Spleen (tissue), 11 donors: ENCODE measurements around the gene SLX4. TPM values are rescaled to one million over a fixed set of nuclear protein-coding genes. Genes with fewer than 3 reads are reported as not detected.

ENCODE experiments used
- DNase-seq: peaks from one replicate; pipeline ENCODE4 v3.0.0-alpha.2; 2020
- H3K27ac ChIP-seq, 8 donors: fragments of 200-600 bp; sonication (generic) in 7 of 8; 1 replicate in 4 of 8; 2 replicates in 4 of 8; pipeline versions ENCODE4 v1.5.0 to v1.8.0; 2016 to 2021; ENCODE audit warnings: inconsistent platforms in 4 of 8, mild to moderate bottlenecking in 4 of 8, moderate library complexity in 1 of 8
- H3K27me3 ChIP-seq, 7 donors: fragments of 200-600 bp; sonication (generic) in 6 of 7; replicated peaks in 1 of 7; 1 replicate in 4 of 7; 2 replicates in 3 of 7; pipeline versions ENCODE4 v1.5.0 to v1.8.0; 2016 to 2021; ENCODE audit warnings: inconsistent platforms in 3 of 7, mild to moderate bottlenecking in 1 of 7
- H3K36me3 ChIP-seq, 6 donors: fragments of 200-600 bp; sonication (generic) in 5 of 6; 1 replicate in 4 of 6; 2 replicates in 2 of 6; pipeline versions ENCODE4 v1.5.0 to v1.8.0; 2016 to 2021; ENCODE audit warnings: inconsistent platforms in 2 of 6
- H3K4me1 ChIP-seq, 6 donors: fragments of 200-600 bp; sonication (generic) in 5 of 6; 1 replicate in 3 of 6; 2 replicates in 3 of 6; pipeline versions ENCODE4 v1.5.0 to v1.8.0; 2016 to 2021; ENCODE audit warnings: inconsistent platforms in 3 of 6
- H3K4me3 ChIP-seq, 8 donors: fragments of 200-600 bp; sonication (generic) in 7 of 8; 1 replicate in 4 of 8; 2 replicates in 4 of 8; pipeline versions ENCODE4 v1.5.0 to v1.8.0; 2016 to 2021; ENCODE audit warnings: inconsistent platforms in 4 of 8, mild to moderate bottlenecking in 4 of 8, moderate library complexity in 2 of 8
- H3K9me3 ChIP-seq, 8 donors: fragments of 200-600 bp; sonication (generic) in 7 of 8; 1 replicate in 4 of 8; 2 replicates in 4 of 8; pipeline versions ENCODE4 v1.5.0 to v1.8.0; 2016 to 2021; ENCODE audit warnings: inconsistent platforms in 4 of 8
- POLR2A ChIP-seq, 3 donors: fragments of 450-650 bp; IDR thresholded peaks; one replicate each; pipeline ENCODE4 v1.5.1; 2017; ENCODE audit warnings: antibody characterized with exemption in 3 of 3, mild to moderate bottlenecking in 1 of 3
- POLR2AphosphoS5 ChIP-seq, 3 donors: sonication (generic); formaldehyde crosslinking; IDR thresholded peaks; one replicate each; pipeline ENCODE4 v1.5.1; 2017; ENCODE audit warnings: antibody characterized with exemption in 3 of 3
- WGBS, 5 donors: extraction: QIAGEN DNeasy Blood & Tissue Kit in 3 of 5; methylation state at CpG; one replicate each; pipeline versions ENCODE4 v1.1.5 to v1.1.7; 2013 to 2018; 5-methylcytosine and 5-hydroxymethylcytosine counted together
- intact Hi-C: fragments of 100-400 bp; cut with DNase I; formaldehyde crosslinking; loops from one replicate; pipeline ENCODE4 v1.15.0; 2023; ENCODE audit warnings: low total_unique reads
- polyA plus RNA-seq, 3 donors: library from polyadenylated mRNA; stranded (reverse); fragments of 200-250 nt; gene quantifications; one replicate each; pipeline ENCODE4 v1.2.1, GENCODE V29; 2013
- total RNA-seq, 7 donors: library from RNA; depleted of rRNA in 3 of 7; stranded (reverse); fragments of >200 nt in 3 of 7; fragmentation: NEBNext Ultra II Directional in 4 of 7; extraction: Animal tissue kit (Norgen Biotek cat#: 25700) in 4 of 7; gene quantifications; one replicate each; pipeline versions ENCODE4 v1.1.0 to v1.2.1, GENCODE V29; 2016 to 2021
- TF ChIP-seq, protein P1 (sequence below), 11 experiments: fragments of 200-600 bp in 7 of 11; fragments of 450-650 bp in 4 of 11; sonication (generic) in 4 of 11; IDR thresholded peaks in 8 of 11; conservative IDR thresholded peaks in 3 of 11; 1 replicate in 7 of 11; 2 replicates in 4 of 11; pipeline versions ENCODE4 v1.4.0 to v1.8.0; 2016 to 2021; ENCODE audit warnings: antibody characterized with exemption in 11 of 11, inconsistent platforms in 4 of 11, mild to moderate bottlenecking in 1 of 11
- donor health status: healthy with polysubstance abuse.
- donor health status: DM: no; HTN: no; CAD: no; lungs with moderate emphysema.
- donor health status: DM: no; HTN: no; CAD: no.
- donor health status: Bipolar disorder and iron deficiency.
- donor health status: healthy.
- donor health status: DM: no; HTN: no; CAD: no.
- donor health status: DM: yes; HTN: yes; CAD: no.

The SLX4 gene
- total and polyA plus RNA-seq, 10 donors = 1.8 to 8.8 (median 7.0) TPM

DNA sequence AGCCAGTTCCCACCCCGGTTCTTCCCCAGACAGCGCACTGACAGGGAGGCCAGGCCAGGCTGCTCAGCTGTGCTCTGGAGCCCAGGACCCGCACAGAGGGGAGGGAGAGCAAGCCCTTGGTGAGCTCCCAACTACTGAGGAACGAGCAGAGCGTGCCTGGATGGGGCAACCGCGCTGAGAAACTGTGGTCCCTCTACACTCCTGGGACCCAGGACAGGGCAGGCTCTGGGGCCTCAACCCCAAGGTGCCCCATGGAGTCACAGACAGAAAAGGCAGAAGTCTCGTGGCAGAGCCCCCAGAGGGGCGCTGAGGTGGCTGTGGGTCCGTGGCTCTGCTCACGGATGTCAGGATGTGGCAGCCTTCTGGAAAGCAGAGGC is 16.3 kb downstream of the SLX4 start:
- Histone ChIP-seq H3K27ac (no peak overlapping the region), H3K27me3 (no peaks in the 10 kb centered on the region), H3K36me3 (peaks cover 0 to 98% (median 21%) of the 10 kb centered on the region in 6 donors), H3K4me3 (no peak overlapping the region), H3K9me3 (peaks cover 0 to 3% (median 0%) of the 10 kb centered on the region in 8 donors), H3K4me1 (peaks cover 0 to 14% (median 5%) of the 10 kb centered on the region in 6 donors)
- DNase-seq = no peak
- TF ChIP-seq, protein P1, sequence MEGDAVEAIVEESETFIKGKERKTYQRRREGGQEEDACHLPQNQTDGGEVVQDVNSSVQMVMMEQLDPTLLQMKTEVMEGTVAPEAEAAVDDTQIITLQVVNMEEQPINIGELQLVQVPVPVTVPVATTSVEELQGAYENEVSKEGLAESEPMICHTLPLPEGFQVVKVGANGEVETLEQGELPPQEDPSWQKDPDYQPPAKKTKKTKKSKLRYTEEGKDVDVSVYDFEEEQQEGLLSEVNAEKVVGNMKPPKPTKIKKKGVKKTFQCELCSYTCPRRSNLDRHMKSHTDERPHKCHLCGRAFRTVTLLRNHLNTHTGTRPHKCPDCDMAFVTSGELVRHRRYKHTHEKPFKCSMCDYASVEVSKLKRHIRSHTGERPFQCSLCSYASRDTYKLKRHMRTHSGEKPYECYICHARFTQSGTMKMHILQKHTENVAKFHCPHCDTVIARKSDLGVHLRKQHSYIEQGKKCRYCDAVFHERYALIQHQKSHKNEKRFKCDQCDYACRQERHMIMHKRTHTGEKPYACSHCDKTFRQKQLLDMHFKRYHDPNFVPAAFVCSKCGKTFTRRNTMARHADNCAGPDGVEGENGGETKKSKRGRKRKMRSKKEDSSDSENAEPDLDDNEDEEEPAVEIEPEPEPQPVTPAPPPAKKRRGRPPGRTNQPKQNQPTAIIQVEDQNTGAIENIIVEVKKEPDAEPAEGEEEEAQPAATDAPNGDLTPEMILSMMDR (IDR thresholded peaks at IDR 0.05 in 8 of 11, conservative IDR thresholded peaks at IDR 0.05 in 3 of 11) = no peak
- TF ChIP-seq POLR2A (IDR thresholded peaks at IDR 0.05) (no peak), POLR2AphosphoS5 (IDR thresholded peaks at IDR 0.05) (no peak)
- intact Hi-C loops = no loop called here
- 94 to 97% (median 96%) methylated on average over 8 to 11 of the region's 11 CpGs for WGBS, 5 donors

DNA sequence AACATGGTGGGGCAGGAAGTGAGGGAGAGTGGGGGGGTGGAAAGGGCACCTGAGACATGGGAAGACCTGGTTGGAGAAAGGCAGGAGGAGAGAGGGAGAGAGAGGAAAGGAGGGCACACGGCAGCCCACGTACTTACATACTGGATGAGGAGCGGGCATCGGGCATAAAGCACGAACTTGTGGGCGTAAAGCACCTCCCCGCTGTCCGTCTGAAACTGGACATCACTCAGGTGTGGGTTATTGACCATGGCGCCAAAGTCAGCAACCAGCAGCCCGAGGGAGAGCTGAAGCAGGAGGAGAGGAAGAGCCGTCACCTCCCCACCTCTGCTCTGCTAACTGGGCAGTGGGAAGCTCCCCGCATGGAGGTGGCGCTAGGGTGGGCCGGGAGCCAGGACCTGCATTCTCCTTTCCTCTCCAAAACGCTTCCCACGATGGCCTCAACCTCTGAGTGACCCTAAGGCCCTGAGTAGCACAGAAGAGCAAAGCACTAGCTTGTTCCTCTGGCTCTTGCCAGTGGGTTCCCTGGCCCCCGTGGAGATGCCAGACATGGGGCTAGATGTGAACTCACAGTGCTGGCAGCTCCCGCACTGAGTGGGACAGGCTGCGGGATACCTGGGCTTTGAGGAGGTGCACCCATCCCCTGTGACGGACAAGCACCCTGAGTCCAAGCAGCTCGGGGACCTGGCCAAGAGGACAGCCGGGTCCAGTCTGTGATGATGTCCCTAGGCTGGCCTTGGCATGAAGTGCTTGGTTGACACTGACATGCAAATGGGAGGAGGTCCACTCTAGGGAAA is 16.9 kb downstream of the SLX4 start:
- no peak overlapping the region for H3K4me3 ChIP-seq
- H3K27me3 ChIP-seq = no peaks in the 10 kb centered on the region
- H3K4me1 ChIP-seq = peaks cover 0 to 20% (median 8%) of the 10 kb centered on the region in 6 donors
- no peak for DNase-seq
- TF ChIP-seq, protein P1 (IDR thresholded peaks at IDR 0.05 in 8 of 11, conservative IDR thresholded peaks at IDR 0.05 in 3 of 11) = no peak
- TF ChIP-seq POLR2A (IDR thresholded peaks at IDR 0.05) = no peak
- TF ChIP-seq POLR2AphosphoS5 (IDR thresholded peaks at IDR 0.05) = no peak
- no peak overlapping the region for H3K27ac ChIP-seq
- peaks cover 0 to 98% (median 18%) of the 10 kb centered on the region in 6 donors for H3K36me3 ChIP-seq
- WGBS, 5 donors = 89 to 93% (median 92%) methylated on average over 18 to 22 of the region's 22 CpGs
- intact Hi-C loops = no loop called here
- no peaks in the 10 kb centered on the region for H3K9me3 ChIP-seq

DNA sequence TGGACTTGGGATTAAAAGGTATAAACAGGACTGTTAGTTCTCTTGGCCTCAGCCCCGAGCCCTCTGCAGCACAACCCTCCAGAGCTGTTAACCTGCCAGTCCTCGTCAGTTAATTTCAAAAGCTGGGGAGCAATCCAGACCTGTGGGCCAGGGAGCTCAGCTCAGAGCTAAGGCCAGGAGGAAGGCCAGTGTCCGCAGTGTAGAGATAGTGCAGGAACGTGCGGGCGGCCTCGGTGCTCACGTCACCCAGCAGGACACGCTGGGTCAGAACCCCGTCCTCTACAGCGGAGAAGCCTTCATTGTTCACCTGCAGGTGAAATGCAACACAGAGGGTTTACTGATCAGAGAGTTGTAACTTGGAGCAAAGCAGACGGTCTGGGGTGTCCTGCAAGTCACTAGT is 18.8 kb downstream of the SLX4 start:
- no peak for DNase-seq
- H3K27me3 ChIP-seq = no peaks in the 10 kb centered on the region
- WGBS, 5 donors = 91 to 98% (median 96%) methylated on average over 12 of the region's 12 CpGs
- no peaks in the 10 kb centered on the region for H3K9me3 ChIP-seq
- peaks cover 0 to 97% (median 16%) of the 10 kb centered on the region in 6 donors for H3K36me3 ChIP-seq
- peaks cover 0 to 40% (median 14%) of the 10 kb centered on the region in 6 donors for H3K4me1 ChIP-seq
- intact Hi-C loops = no loop called here
- no peak overlapping the region for H3K27ac ChIP-seq
- no peak overlapping the region for H3K4me3 ChIP-seq
- TF ChIP-seq POLR2AphosphoS5 (IDR thresholded peaks at IDR 0.05) (no peak), POLR2A (IDR thresholded peaks at IDR 0.05) (no peak)
- TF ChIP-seq, protein P1 (IDR thresholded peaks at IDR 0.05 in 8 of 11, conservative IDR thresholded peaks at IDR 0.05 in 3 of 11) = no peak

DNA sequence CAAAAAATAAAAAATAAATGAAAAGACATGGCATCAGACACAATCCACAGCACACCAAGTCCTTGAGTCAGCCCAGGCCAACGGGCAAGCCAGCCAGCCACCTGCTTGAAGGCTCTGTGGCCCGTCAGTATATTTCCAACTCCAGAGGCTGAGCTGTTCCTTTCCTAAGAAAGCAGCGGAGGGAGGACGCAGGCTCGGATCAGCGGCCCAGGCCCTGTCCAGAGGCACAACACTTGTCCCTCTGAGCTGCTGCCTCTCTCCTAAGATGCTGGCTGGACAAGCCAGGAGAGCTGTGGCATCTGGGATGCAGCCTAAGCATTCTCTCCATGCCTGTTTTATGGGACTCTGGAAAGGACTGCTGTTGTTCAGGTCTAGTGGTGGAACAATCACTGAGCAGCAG is 19.4 kb downstream of the SLX4 start:
- Histone ChIP-seq H3K36me3 (peaks cover 0 to 97% (median 14%) of the 10 kb centered on the region in 6 donors), H3K4me3 (no peak overlapping the region), H3K27me3 (no peaks in the 10 kb centered on the region), H3K9me3 (no peaks in the 10 kb centered on the region), H3K4me1 (peaks cover 0 to 45% (median 16%) of the 10 kb centered on the region in 6 donors), H3K27ac (no peak overlapping the region)
- 95 to 98% (median 96%) methylated on average over 6 of the region's 6 CpGs for WGBS, 5 donors
- intact Hi-C loops = no loop called here
- TF ChIP-seq, protein P1 (IDR thresholded peaks at IDR 0.05 in 8 of 11, conservative IDR thresholded peaks at IDR 0.05 in 3 of 11) = no peak
- TF ChIP-seq POLR2A (IDR thresholded peaks at IDR 0.05) (no peak), POLR2AphosphoS5 (IDR thresholded peaks at IDR 0.05) (no peak)
- DNase-seq = no peak
